GF-D8 (cell line): ENCODE results near the gene PFKFB4.
"Not testable (repeated sequence)": the region's sequence is repeated elsewhere in the genome, so short reads cannot be mapped to it uniquely, and the experiment has no call there.

Experiments used
- DNase-seq: peaks from one replicate; lab custom pipeline; 2025; lab: John Stamatoyannopoulos, UW

Gene PFKFB4

GRCh38 chr3:48530701-48531100 lies 25.9 kb downstream of the PFKFB4 start:
- DNase-seq = not testable (repeated sequence)

DNA sequence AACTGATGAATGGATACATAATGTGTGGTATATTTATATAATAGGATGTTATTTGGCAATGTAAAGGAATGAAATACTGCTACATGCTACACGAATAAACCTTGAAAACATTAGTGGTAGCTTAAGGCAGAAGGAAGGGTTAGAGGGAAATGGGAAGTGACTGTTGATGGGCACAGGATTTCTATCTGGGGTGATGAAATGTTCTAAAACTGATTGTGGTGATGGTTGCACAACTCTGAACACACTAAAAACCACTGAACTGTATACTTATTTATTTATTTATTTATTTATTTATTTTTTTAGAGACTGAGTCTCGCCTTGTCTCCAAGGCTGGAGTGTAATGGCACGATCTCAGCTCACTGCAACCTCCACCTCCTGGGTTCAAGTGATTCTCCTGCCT lies 27.8 kb downstream of the PFKFB4 start:
- peak; percentile 72 for DNase-seq

DNA sequence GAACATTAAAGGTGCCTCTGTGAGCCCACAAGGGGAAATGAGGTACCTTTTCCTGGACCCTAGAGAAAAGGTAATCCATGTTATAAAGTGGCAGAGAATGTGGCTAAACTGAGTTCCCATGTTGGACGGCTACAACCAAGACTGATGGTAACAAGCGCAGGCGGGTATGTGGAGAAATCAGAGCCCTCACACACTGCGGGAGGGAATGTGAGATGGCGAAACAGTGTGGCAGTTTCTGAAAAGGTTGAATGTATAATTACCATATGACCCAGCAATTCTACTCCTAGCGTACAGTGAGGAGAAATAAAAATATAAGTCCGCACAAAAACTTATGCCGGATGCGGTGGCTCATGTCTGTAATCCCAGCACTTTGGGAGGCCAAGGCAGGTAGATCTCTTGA lies 28.6 kb downstream of the PFKFB4 start:
- no peak for DNase-seq

DNA sequence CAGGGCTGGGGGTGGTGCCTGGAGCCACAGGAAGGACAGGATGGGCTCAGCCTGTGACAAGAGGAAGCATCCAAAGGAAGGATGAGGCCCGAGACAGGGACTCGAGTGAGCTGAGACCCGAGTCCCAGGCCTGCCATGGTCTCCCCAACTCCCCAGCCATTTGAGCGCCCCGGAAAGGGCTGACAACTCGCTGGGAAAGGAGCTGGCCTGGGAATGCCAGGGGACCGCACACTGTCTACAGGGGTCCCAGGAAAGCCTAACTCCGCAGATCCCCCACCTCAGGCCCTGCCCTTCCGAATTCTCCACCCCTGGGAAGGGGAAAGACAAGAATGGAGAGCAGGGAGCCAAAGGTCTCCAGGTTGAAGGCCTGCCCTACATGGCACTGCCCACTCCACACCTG lies 31.6 kb downstream of the PFKFB4 start:
- no peak for DNase-seq

DNA sequence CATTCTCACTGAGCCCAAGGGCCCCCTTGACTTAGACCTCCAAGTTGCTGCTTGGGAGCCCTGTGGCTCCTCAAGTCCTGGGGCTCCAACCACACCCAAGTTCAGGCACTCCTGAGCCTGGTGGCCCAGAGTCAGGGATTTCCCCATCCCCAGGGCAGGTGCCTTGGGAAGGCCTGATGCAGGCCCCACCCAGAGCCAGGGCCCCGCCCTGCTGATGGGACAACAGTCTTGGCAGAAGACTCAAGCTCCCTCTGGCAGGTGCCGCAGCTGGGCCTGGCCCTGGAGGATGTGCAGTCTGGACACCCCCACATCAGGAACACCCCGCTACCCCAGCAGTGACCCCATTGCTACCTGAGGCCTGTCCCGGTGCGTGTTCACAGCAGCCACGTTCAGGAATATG lies 35.0 kb downstream of the PFKFB4 start:
- no peak for DNase-seq

DNA sequence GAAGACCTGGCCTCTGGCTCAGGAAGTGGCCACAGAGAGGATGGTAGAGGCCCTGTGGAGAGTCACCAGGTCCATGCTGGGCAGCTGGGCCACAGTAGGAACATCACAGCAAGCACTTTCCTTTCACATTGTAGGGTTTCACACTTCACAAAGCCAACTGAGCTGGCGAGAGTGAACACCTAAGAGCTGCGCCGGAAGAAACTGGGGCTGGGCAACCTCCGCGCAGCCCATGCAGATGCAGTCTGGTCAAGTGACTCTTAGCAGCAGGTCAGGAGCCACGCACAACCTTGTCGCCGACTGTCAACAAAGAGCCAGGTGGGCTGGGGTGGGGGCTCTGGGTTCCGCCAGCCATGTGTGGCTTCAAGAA lies 37.3 kb downstream of the PFKFB4 start:
- no peak for DNase-seq

GRCh38 chr3:48518638-48519276 lies 37.8 kb downstream of the PFKFB4 start:
- DNase-seq = no peak

DNA sequence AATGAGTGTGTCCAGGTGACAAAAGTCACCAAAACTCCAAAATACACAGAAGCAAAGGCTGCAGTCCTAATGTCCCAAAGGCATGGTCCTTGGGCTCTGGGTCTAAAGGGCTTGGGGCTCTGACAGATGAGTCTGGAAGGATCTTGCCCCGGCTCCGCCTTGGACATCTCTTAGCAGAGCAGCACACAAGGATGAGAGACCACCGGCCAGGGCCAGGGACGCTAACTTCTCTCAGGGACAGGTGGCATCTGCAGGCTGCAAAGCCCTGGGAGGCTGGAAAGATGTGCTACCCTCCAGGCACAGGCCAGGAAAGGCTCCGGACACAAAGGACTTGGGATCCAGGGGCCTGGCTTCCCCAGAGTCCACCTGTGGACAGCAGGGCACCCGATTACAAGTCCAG lies 38.5 kb downstream of the PFKFB4 start:
- no peak for DNase-seq

DNA sequence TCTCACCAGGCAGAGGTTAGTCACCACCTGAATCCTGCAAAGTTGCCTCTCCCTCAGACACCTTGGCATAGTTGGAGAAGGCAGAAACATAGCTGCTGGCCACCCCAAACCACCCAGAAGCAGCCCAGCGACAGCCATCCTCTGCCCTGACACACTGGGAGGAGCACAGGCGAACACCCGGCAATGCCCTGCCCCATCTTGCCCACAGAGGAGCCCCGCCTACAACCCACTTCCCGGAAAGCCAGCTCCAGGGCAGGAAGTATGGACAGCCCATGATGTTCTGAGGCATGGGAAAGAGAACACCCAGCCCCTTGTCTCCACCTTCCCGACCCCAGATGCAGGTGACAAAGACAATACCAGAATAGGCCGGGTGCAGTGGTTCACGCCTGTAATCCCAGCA lies 40.0 kb downstream of the PFKFB4 start:
- DNase-seq = no peak

- no peak for DNase-seq
These were observed 42.0 kb downstream of the PFKFB4 start for GRCh38 chr3:48514431-48515227.

DNA sequence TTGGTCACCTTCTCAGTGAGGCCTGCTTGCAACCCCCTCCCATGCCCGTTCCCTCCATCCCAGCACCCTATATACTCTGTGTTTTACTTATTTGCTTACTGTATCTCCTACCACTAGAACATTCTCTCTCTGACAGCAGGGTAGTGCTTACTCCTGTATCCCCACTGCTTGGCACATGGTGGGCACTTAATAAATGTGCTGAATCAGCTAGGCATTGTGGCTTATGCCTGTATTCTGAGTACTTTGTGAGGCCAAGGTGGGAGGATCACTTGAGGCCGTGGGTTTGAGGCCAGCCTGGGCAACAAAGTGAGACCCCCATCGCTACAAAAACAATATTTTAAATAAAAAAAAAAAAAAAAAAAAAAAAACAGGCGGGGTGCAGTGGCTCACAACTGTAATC lies 45.1 kb downstream of the PFKFB4 start:
- no peak for DNase-seq

DNA sequence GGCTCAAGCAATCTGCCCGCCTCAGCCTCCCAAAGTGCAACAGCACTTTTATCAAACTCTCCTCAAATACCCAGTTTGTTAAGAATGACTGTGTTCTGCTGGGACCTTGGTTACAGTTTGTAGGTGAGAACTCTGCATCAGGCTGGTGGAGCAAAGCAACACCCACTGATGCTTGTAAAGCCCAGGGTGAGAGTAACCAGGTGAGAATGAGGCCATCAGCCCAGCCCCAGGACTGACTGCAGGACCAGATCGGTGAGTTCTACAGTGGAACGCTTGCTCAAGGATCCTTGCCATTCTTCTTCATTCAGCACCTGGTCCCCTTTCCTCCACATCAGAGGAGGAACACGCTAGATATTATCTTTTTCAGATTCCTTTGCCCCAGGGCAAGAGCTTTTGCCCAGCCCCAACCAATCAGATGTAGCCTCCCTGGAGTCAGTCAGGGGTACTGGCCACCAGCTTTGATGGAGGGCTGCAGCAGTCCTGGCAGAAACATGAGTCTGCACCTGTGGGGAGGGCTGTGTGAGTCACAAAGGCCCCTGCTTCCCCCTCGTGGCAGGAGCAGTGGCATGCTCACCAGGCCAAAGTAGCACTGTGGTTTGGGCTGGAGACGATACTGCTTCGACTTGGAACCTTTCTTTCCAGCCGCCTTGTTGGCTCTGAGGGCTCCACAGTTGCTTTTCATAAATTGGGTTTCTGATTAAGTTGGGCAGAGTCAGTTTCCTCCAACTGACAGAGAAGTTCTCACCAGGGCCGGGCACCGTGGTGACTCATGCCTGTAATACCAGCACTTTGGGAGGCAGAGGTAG lies 49.1 kb downstream of the PFKFB4 start:
- DNase-seq = peak; percentile 27

DNA sequence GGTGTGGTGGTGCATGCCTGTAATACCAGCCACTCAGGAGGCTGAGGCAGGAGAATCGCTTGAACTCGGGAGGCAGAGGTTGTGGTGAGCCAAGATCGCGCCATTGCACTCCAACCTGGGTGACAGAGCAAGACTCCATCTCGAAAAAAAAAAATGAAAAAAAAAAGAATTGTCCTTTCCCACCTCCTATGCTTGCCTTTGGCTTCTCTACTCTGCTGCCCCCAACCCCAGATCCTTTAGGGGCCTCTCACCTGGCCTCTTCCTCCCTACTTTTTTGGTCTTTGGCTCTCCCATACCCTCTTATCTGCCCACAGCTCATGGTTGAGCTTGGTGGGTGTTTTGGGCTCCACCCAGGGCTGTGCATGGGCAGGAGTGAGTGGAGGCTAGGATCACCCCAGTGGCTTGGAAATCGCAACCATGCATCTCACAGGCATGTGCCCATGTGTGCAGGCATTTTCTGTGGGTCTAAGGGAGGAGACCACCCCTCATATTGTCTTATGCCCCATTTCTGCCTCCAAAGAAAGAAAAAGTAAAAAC lies 50.6 kb downstream of the PFKFB4 start:
- no peak for DNase-seq

GRCh38 chr3:48505146-48505545 lies 51.5 kb downstream of the PFKFB4 start:
- no peak for DNase-seq

DNA sequence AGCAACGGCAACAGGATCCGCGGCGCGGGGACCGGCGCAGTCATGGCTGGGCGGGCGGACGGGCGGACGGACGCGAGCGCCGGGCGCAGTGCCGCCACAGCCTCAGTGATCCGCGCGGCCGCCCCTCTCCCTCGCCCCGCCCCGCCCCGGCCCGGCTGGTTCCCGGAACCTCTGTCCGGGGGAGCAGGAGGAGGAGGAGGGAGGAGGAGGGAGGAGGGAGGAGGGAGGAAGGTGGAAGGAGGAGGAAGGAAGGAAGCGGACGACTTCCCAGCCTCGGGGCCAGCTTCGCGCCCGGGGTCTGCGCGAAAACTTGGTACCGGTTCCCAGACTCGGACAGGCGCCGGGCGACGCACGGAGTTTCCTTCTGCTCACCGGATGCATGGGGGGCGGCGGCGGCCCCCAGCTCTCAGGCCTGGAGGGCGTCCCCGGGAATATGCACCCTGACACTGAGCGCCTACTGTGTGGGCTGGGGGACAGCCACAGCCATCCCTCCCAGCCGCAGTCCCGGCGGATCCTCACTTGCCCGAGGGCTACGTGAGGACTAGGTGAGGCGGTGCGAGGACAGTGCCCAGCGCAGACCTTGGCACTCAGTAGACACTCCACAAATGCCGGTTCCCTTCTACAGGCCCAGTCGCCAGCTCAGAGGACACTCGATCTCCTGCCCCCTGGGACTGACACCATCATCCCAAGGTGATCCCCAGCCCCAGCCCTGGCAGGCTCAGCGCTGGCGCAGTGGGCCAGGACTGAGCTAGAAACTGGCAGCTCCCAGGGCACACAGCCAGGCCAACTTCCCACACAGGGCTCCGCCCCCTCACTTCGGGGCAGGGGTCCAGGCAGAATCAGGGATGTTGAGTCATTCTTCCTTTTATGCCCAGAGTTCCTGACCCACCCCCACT lies 52.3 kb downstream of the PFKFB4 start, which contains the start of gene SHISA5:
Gene SHISA5, minus strand, starts transcription at position 124 of the 896 bp plus-strand sequence. Its CDS starts 80 bp downstream, at position 44.
- DNase-seq = no peak

GRCh38 chr3:48503401-48504050 lies 53.1 kb downstream of the PFKFB4 start:
- DNase-seq = no peak

DNA sequence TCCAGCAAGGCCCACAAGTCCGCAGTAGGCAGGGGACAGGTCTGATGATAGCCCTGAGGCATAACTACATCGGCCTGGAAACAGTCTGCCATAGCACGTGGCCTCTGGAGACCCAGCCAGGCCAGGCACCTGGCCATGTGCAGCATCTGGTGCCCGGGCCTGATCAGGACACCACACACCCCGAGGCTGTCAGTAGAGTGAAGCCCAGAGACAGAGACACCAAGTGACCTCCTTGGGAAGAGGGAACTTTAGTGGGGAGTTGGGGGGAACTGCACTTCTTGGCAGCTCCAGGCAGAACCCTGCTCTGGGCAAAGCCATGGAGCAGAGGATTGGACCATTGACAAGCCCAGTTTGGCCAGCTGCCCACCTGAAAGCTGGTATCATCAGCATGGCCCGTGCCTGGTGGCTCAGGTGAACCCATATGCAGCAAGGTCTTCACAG lies 53.9 kb downstream of the PFKFB4 start:
- no peak for DNase-seq

DNA sequence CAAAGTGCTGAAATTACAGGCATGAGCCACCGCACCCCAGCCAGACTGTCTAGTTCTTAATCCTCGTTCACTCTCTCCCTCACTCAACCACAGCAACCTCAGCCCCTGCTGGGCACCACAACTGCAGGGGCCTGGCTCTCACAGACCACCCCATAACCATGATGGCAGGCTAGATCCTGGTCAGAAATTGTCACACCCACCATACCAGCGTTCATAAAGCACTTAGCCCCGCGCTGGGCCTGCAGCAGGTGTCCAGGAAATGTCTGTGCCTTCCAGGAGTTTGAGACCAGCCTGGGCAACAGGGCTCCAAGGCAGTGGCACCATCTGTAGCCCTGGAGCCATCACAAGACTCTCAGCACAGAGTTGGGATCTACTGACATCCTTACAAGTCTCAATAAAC lies 54.5 kb downstream of the PFKFB4 start:
- no peak for DNase-seq

DNA sequence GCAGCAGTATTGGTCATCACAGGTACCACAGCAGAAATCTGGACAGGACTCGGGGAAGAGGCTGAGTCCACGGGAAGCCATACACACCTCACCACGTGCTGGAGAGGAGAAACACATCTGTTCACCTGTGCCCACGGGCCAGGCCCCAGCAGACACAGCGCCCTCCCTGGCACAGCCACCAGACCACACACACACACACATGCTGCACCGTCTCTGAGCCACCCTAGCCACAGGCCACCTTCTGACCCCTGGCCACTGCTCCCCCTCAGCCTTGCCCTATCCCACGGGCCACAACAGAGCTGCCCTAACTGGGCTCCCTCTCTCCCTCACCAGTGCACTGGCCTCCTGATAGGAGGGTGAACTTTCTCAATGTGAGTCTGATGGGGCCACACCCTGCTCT lies 55.4 kb downstream of the PFKFB4 start:
- no peak for DNase-seq

GRCh38 chr3:48500656-48501055 lies 55.9 kb downstream of the PFKFB4 start:
- no peak for DNase-seq

- DNase-seq = no peak
These were observed 63.5 kb downstream of the PFKFB4 start for GRCh38 chr3:48493203-48493501.
